K562 (cell line): Measurements from ENCODE around the gene EZH2. TPM values are rescaled to one million over a fixed set of nuclear protein-coding genes. Genes with fewer than 3 reads are reported as not detected.

ENCODE experiments used
- ARID1B ChIP-seq: fragments of 450-650 bp; IDR thresholded peaks from 2 replicates; pipeline ENCODE4 v1.6.1; 2016; ENCODE audit warnings: antibody characterized with exemption, mild to moderate bottlenecking, inconsistent platforms
- BCOR ChIP-seq: fragments of 450-650 bp; IDR thresholded peaks from 2 replicates; pipeline ENCODE4 v1.6.1; 2016
- FOXK1 ChIP-seq: sonication (generic); formaldehyde crosslinking; IDR thresholded peaks from 2 replicates; pipeline ENCODE4 v1.8.0; 2022; ENCODE audit warnings: missing genetic modification reagents, mild to moderate bottlenecking, borderline replicate concordance
- GABPB1 ChIP-seq: sonication (generic); formaldehyde crosslinking; IDR thresholded peaks from 2 replicates; pipeline ENCODE4 v1.8.0; 2022; ENCODE audit warnings: mild to moderate bottlenecking, missing genetic modification reagents
- JUND ChIP-seq, 2 experiments: IDR thresholded peaks; 2 replicates in 1 of 2; 3 replicates in 1 of 2; pipeline ENCODE4 v1.6.1; 2011; ENCODE audit warnings: borderline replicate concordance in 2 of 2, low read depth in 2 of 2, low read length in 2 of 2, improper control_type of control experiment in 1 of 2, missing biosample characterization in 1 of 2, missing genetic modification characterization in 1 of 2, missing genetic modification reagents in 1 of 2
- MED1 ChIP-seq: sonication (generic); formaldehyde crosslinking; IDR thresholded peaks from 2 replicates; pipeline ENCODE4 v1.8.1; 2023; ENCODE audit warnings: missing genetic modification reagents, borderline replicate concordance
- MTA1 ChIP-seq: fragments of 450-650 bp; IDR thresholded peaks from 2 replicates; pipeline ENCODE4 v1.6.1; 2017; ENCODE audit warnings: borderline replicate concordance
- NFE2 ChIP-seq: IDR thresholded peaks from 2 replicates; pipeline ENCODE4 v1.6.1; 2014; ENCODE audit warnings: antibody characterized with exemption, low read depth
- PYGO2 ChIP-seq: fragments of 450-650 bp; IDR thresholded peaks from 2 replicates; pipeline ENCODE4 v1.6.1; 2016; ENCODE audit warnings: mild to moderate bottlenecking, missing genetic modification characterization, moderate library complexity, missing compliant biosample characterization
- SAFB ChIP-seq: fragments of 200-400 bp; formaldehyde crosslinking; IDR thresholded peaks from 2 replicates; pipeline ENCODE4 v1.6.1; 2017; ENCODE audit warnings: low read depth, low read length, borderline replicate concordance
- SIRT6 ChIP-seq: IDR thresholded peaks from one replicate; pipeline ENCODE4 v1.6.1; 2012; ENCODE audit warnings: low read depth, mild to moderate bottlenecking, control low read depth, inconsistent platforms, low read length, moderate library complexity
- SP1 ChIP-seq: sonication (generic); formaldehyde crosslinking; IDR thresholded peaks from 2 replicates; pipeline ENCODE4 v1.8.1; 2022; ENCODE audit warnings: mild to moderate bottlenecking, missing genetic modification reagents
- TAF1 ChIP-seq: IDR thresholded peaks from 2 replicates; pipeline ENCODE4 v1.6.1; 2011; ENCODE audit warnings: mild to moderate bottlenecking, low read length, moderate library complexity; ENCODE audit not compliant: insufficient read depth, control insufficient read depth, severe bottlenecking; ENCODE audit errors: extremely low read depth
- TAF9B ChIP-seq: fragments of 450-650 bp; IDR thresholded peaks from 2 replicates; pipeline ENCODE4 v1.6.1; 2018; ENCODE audit warnings: mild to moderate bottlenecking; ENCODE audit not compliant: partially characterized antibody
- TAL1 ChIP-seq: fragments of 450-650 bp; IDR thresholded peaks from 2 replicates; pipeline ENCODE4 v1.6.1; 2016; ENCODE audit warnings: mild to moderate bottlenecking
- TFAM ChIP-seq: fragments of 250-450 bp; sonication (Bioruptor Pico); conservative IDR thresholded peaks from 2 replicates; pipeline ENCODE4 v1.5.0; 2021; ENCODE audit warnings: mild to moderate bottlenecking, moderate library complexity
- ZKSCAN8 ChIP-seq: fragments of 200-800 bp; sonication (Bioruptor generic); IDR thresholded peaks from 2 replicates; pipeline ENCODE4 v1.6.1; 2016; ENCODE audit warnings: missing genetic modification characterization, missing compliant biosample characterization
- ZNF384 ChIP-seq: IDR thresholded peaks from 2 replicates; pipeline ENCODE4 v1.6.1; 2012; ENCODE audit warnings: low read depth, low read length, improper control_type of control experiment
- ZNF79 ChIP-seq: fragments of 250-450 bp; sonication (Bioruptor Pico); IDR thresholded peaks from 2 replicates; pipeline ENCODE4 v1.4.0; 2020; ENCODE audit warnings: low read depth, mild to moderate bottlenecking, moderate library complexity
- polyA plus RNA-seq, 8 experiments: library from polyadenylated mRNA; depleted of rRNA in 4 of 8; stranded (reverse) in 5 of 8; unstranded in 3 of 8; fragments of >200 nt; fragmentation: Nextera tagmentation in 2 of 8; fragmentation: Illumina TruSeq in 1 of 8; extraction: Ambion mirVana in 2 of 8; extraction: Trizol in 1 of 8; gene quantifications; 2 replicates each; pipeline versions ENCODE4 v1.2.1 to v1.2.3, GENCODE V29; 2011 to 2014; ENCODE audit warnings: inconsistent platforms in 1 of 8, missing spikeins in 1 of 8
- total RNA-seq, 7 experiments: library from RNA; depleted of rRNA in 6 of 7; stranded (reverse); fragments of >200 nt in 6 of 7; fragmentation: Illumina TruSeq in 2 of 7; extraction: Trizol in 2 of 7; gene quantifications; 2 replicates each; pipeline versions ENCODE4 v1.2.1 to v1.2.3, GENCODE V29; 2011 to 2021; ENCODE audit warnings: low replicate concordance in 1 of 7
- TF ChIP-seq, protein P1 (sequence below): fragments of 200-800 bp; sonication (Bioruptor generic); IDR thresholded peaks from 2 replicates; pipeline ENCODE4 v1.6.1; 2017; ENCODE audit warnings: missing genetic modification characterization, missing compliant biosample characterization
- TF ChIP-seq, protein P2 (sequence below): sonication (generic); formaldehyde crosslinking; IDR thresholded peaks from 2 replicates; pipeline ENCODE4 v1.8.0; 2022; ENCODE audit warnings: missing genetic modification reagents, mild to moderate bottlenecking, borderline replicate concordance
- TF ChIP-seq, protein P3 (sequence below): fragments of 250-450 bp; sonication (Bioruptor Pico); IDR thresholded peaks from 2 replicates; pipeline ENCODE4 v1.4.0; 2020

Gene EZH2
- total and polyA plus RNA-seq, 9 of the 15 experiments (the other 6 are each of a cell fraction or from before 2014, with no cell fraction given): 48.7 to 175 (median 98.6) TPM

DNA sequence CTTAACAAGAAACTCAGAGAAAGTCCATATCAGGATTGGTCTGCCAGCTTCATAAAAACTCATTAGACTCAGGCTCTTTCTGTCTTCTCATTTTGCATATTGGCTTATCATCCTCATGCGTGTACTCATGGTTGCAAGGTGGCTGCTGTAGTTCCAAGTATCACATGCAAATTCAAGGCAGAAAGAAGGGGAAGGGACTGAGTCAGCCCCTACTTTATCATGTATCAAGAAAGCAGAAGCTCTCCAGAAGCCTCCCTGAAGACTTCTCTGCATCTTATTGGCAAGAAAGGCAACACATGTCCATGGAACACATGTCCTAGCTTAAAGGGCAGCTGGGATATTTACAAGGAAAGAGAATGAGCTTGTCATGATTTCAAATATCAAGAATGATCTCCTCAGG lies 19.4 kb upstream of the EZH2 start (continued):
- TF ChIP-seq, protein P1, sequence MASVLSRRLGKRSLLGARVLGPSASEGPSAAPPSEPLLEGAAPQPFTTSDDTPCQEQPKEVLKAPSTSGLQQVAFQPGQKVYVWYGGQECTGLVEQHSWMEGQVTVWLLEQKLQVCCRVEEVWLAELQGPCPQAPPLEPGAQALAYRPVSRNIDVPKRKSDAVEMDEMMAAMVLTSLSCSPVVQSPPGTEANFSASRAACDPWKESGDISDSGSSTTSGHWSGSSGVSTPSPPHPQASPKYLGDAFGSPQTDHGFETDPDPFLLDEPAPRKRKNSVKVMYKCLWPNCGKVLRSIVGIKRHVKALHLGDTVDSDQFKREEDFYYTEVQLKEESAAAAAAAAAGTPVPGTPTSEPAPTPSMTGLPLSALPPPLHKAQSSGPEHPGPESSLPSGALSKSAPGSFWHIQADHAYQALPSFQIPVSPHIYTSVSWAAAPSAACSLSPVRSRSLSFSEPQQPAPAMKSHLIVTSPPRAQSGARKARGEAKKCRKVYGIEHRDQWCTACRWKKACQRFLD: no peak
- TF ChIP-seq PYGO2 (tag) (no peak), GABPB1 (CRISPR knock-in tag) (no peak), BCOR (0 out of 2 replicates have a peak, but pooled peaks have one; percentile 66), JUND (IDR thresholded peaks at IDR 0.05; ENCODE audit: borderline replicate concordance, low read depth, low read length) (0 out of 2 replicates have a peak, but pooled peaks have one; percentile 13), JUND (tag; IDR thresholded peaks at IDR 0.05; ENCODE audit: borderline replicate concordance, low read depth, low read length) (no peak), ZNF79 (CRISPR knock-in tag) (no peak), TAF9B (no peak), SIRT6 (no peak), ZKSCAN8 (CRISPR knock-in tag) (no peak), ARID1B (peak; percentile 62), SAFB (no peak), FOXK1 (CRISPR knock-in tag) (no peak), NFE2 (peak; percentile 15; the same call in 1 of the 2 replicates), MTA1 (no peak), TFAM (no peak), TAF1 (no peak), MED1 (no peak), SP1 (CRISPR knock-in tag) (no peak), ZNF384 (no peak), TAL1 (peak; percentile 39; the same call in 1 of the 2 replicates)
- TF ChIP-seq, protein P2, sequence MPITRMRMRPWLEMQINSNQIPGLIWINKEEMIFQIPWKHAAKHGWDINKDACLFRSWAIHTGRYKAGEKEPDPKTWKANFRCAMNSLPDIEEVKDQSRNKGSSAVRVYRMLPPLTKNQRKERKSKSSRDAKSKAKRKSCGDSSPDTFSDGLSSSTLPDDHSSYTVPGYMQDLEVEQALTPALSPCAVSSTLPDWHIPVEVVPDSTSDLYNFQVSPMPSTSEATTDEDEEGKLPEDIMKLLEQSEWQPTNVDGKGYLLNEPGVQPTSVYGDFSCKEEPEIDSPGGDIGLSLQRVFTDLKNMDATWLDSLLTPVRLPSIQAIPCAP: no peak
- TF ChIP-seq, protein P3, sequence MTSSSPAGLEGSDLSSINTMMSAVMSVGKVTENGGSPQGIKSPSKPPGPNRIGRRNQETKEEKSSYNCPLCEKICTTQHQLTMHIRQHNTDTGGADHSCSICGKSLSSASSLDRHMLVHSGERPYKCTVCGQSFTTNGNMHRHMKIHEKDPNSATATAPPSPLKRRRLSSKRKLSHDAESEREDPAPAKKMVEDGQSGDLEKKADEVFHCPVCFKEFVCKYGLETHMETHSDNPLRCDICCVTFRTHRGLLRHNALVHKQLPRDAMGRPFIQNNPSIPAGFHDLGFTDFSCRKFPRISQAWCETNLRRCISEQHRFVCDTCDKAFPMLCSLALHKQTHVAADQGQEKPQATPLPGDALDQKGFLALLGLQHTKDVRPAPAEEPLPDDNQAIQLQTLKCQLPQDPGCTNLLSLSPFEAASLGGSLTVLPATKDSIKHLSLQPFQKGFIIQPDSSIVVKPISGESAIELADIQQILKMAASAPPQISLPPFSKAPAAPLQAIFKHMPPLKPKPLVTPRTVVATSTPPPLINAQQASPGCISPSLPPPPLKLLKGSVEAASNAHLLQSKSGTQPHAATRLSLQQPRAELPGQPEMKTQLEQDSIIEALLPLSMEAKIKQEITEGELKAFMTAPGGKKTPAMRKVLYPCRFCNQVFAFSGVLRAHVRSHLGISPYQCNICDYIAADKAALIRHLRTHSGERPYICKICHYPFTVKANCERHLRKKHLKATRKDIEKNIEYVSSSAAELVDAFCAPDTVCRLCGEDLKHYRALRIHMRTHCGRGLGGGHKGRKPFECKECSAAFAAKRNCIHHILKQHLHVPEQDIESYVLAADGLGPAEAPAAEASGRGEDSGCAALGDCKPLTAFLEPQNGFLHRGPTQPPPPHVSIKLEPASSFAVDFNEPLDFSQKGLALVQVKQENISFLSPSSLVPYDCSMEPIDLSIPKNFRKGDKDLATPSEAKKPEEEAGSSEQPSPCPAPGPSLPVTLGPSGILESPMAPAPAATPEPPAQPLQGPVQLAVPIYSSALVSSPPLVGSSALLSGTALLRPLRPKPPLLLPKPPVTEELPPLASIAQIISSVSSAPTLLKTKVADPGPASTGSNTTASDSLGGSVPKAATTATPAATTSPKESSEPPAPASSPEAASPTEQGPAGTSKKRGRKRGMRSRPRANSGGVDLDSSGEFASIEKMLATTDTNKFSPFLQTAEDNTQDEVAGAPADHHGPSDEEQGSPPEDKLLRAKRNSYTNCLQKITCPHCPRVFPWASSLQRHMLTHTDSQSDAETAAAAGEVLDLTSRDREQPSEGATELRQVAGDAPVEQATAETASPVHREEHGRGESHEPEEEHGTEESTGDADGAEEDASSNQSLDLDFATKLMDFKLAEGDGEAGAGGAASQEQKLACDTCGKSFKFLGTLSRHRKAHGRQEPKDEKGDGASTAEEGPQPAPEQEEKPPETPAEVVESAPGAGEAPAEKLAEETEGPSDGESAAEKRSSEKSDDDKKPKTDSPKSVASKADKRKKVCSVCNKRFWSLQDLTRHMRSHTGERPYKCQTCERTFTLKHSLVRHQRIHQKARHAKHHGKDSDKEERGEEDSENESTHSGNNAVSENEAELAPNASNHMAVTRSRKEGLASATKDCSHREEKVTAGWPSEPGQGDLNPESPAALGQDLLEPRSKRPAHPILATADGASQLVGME (CRISPR knock-in tag): no peak
